Right ventricle myocardium superior (tissue), 1 donor: Measurements from ENCODE around the gene PLAAT3. TPM values are rescaled to one million over a fixed set of nuclear protein-coding genes. Genes with fewer than 3 reads are reported as not detected.
"Not testable (repeated sequence)": the region's sequence is repeated elsewhere in the genome, so short reads cannot be mapped to it uniquely, and the experiment has no call there.

Experiments
- ATAC-seq: fragments of 200-7000 bp; cut with Tn5 transposase; one replicate; pipeline ENCODE4 v1.9.1; 2020; ENCODE audit warnings: mild to moderate bottlenecking; ENCODE audit not compliant: poor library complexity
- DNase-seq: peaks from one replicate; pipeline ENCODE4 v3.0.0-alpha.2; 2020
- intact Hi-C: fragments of 100-400 bp; cut with DNase I; formaldehyde crosslinking; loops from one replicate; pipeline ENCODE4 v1.11.2; 2022
- long read RNA-seq: library from polyadenylated mRNA; unstranded; transcript quantifications from one replicate; pipeline ENCODE4 v2.0.0, GENCODE V29; 2021
- total RNA-seq: library from RNA; stranded (reverse); fragmentation: NEBNext Ultra II Directional; extraction: Animal tissue kit (Norgen Biotek cat#: 25700); gene quantifications from one replicate; pipeline ENCODE4 v1.2.1, GENCODE V29; 2021
- donor health status: DM: no; HTN: yes; CAD: no; lungs with severe emphysema.

Gene PLAAT3
- 169 TPM for total RNA-seq
- long read RNA-seq, transcript PLA2G16-201 (4 exons, 2,594 nt), result major isoform, 124 of 193 reads
- long read RNA-seq, transcript PLA2G16-203 (5 exons, 1,099 nt), result minor isoform, 61 of 193 reads
- long read RNA-seq, partial matches to known transcripts, result 4 of 193 reads
- long read RNA-seq, other reads (novel, unspliced or antisense), result 3 of 193 reads

DNA sequence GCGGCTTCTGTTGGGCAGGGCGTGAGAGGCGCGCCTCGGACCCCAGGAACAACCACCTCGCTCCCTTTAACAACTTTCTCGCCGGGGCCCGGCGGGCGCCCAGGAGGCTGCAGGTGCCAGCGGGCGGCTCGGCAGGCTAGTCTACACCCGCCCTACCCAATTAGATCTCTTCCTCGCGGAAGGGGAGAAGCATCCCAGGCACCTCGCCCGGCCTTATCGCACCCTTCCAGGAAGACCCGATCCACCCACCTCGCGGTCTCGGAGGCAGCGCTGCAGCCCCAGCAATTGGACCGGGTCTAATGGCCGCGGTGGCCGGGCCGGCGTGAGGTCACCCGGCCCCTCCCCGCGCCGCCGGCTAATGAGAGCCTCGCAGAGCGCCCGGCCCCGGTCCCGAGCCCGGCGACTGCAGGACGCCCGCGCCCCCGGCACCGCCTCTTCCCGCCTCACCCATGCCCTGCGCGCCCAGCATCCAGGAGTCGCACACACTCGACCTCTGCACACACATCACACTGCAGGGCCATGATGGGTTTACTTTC lies at the start of gene PLAAT3:
TSS of gene PLAAT3 (minus strand) at position 298 of the 536 bp plus-strand sequence. CDS start 419 bp downstream, outside the sequence.
- DNase-seq (peak; percentile 93), ATAC-seq (peak; percentile 91)
- intact Hi-C loops, result no loop called here

DNA sequence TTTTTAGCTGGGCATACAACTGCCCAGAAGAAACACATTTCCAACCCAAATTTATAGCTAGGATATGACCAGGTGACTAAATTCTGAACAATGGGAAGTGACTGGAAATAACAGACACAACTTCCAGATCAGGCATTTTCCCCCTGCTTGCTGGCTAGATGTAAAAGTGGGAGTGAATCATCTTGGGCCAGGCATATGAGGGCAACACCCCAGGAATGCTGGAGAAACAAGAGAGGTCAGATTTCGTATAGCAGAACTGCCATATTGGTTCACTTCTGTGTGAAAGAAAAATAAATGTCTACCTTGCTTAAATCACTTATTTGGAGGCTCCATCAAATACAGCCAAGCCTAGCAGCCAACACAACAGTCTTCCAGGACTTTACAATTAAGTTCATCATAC lies 49.6 kb upstream of the PLAAT3 start:
- ATAC-seq, result no peak
- intact Hi-C loops, result no loop called here
- no peak for DNase-seq

DNA sequence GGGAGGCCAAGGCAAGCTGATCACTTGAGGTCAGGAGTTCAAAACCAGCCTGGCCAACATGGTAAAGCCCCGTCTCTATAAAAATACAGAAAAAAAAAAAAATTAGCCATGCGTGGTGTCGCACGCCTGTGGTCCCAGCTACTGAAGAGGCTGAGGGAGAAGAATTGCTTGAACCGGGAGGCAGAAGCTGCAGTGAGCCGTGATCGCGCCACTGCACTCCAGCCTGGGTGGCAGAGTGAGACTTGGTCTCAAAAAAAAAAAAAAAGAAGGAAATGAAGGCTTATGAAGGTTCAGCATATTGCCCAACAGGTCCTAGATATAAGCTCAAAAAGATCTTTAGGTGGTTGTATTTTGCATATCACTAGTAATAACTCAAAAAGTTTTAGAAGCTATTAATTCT lies 46.7 kb upstream of the PLAAT3 start:
- DNase-seq (no peak), ATAC-seq (no peak)
- intact Hi-C loops, result no loop called here

DNA sequence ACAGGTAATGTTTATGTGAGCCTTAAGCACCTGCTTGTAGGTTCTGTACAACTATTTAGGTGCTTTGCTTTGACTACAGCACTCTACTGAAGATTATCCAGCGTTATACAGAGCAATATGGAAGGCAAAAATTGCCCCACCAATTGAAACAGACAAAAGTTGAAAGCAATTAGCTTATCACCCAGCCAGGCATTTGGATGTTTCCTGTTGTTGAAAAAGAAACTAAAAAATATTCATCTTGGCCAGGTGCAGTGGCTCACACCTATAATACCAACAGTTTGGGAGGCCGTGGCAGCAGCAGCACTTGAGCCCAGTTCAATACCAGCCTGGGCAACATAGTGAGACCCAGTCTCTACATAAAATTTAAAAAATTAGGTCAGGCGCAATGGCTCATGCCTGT lies 38.4 kb upstream of the PLAAT3 start:
- intact Hi-C loops, result no loop called here

DNA sequence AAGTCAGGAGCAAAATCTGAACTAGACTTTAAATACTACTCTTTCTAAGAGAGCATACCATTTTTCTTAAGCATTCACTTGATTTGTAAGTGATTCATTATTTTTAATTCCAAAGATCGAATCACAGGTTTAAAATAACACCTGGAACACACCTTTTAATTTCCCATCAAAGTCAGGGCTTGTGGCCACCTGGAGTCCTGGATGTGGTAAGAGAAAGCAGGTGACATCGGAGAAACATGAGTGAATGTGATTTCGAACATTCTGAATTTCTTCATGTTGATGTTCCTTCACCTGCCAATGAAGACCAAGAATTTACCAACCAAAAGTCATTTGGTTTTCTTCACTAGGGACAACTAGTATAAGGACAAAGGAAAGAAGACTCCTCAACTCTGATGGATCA lies 29.0 kb upstream of the PLAAT3 start:
- ATAC-seq, result no peak
- intact Hi-C loops, result loop anchor here (5.0 kb wide), 1 partner anchor 94 kb away; no protein-coding TSS in a partner anchor
- DNase-seq, result no peak

More for the DNA sequence above, 38.4 kb upstream of the PLAAT3 start:
- no peak for ATAC-seq
- DNase-seq, result no peak

DNA sequence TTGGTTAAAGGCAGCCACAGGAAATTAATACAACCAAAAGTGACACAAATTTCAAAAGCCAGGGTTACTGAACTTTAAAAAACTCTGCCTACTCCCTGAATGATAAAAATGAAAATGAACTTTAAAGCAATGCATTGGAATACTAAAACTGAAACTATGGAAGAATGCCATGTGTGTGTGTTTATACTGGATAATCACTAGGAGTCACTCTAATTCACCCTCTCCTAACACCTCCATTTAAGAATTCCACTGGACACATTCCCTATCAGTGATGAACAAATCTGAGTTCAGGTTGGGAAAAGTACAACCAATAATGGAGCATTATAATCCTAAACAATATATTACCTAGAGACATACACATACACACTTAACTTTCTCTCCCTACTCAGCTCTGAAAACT lies 27.5 kb upstream of the PLAAT3 start:
- intact Hi-C loops, result loop anchor here (5.0 kb wide), 1 partner anchor 96 kb away; no protein-coding TSS in a partner anchor
- ATAC-seq (no peak), DNase-seq (no peak)

DNA sequence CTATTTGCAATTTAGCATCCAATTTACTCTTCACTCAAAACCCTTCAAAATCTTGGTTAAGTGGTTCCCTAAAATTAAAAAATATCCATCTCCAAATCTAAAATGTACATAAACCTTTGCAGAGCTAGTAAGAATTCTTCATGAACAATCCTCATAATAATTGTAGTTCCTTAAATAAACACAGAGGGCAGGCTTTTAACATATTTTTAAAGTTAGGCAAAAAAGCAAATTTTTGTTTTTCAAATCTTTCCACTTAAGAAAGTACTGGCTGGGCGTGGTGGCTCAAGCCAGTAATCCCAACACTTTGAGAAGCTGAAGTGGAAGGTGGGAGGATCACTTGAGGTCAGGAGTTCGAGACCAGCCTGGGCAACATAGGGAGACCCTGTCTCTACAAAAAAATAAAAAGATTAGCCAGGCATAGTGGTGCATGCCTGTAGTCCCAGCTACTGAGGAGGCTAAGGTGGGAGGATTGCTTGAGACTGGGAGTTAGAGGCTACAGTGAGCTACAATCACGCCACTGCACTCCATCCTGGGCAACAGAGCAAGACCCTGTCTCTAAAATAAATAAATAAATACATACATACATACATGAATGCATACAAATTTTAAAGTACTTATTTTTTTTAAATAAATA lies 25.1 kb upstream of the PLAAT3 start:
- no peak for DNase-seq
- intact Hi-C loops, result no loop called here
- ATAC-seq, result peak; percentile 20

DNA sequence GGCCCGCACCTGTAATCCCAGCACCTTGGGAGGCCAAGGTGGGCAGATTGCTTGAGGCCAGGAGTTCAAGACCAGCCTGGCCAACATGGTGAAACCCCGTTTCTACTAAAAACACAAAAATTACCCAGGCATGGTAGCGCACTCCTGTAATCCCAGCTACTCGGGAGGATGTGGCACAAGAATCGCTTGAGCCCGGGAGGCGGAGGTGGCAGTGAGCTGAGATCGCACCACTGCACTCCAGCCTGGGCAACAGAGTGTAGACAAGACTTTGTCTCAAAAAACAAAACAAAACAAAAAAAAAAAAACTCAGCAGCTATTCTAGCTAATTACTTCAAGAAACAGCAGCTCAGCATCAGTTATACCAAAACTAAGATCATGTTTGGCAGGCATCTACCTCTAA lies 24.2 kb upstream of the PLAAT3 start:
- intact Hi-C loops, DNase-seq, ATAC-seq: not testable (repeated sequence)

DNA sequence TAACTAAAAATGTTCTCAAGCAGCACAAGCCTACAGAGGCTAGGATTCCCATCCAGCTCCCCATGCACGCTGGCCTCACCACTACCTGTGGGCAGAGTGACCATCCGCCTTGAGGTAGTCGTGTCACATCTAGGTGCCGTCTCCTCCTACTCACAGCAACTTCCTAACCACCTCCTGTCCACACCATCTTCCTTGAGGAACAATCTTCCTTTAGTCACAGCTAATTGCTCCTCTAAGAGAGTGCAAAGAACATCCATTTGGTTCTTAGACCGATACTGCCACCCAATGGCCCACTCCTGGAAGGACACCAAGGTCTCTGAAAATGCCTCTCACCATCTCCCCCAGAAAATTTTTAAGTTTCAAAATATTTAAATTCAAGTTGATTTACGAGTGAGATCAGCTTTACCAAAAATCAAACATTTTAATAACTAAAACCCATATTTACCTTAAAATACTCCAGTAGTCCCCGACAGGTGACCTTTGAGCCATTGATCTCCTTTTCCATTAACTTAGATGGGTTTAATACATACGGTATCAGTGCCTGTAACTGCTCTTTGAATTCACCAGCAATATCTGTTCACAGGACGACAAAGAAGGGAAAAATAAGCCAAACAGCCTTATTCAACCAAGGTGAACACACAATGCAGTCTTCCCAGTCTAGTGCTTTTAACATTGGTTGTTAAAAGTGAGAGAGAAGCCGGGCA lies 21.7 kb upstream of the PLAAT3 start:
- peak; percentile 81 for ATAC-seq
- intact Hi-C loops, result loop anchor here (2.0 kb wide), 1 partner anchor 157 kb away; no protein-coding TSS in a partner anchor
- no peak for DNase-seq

DNA sequence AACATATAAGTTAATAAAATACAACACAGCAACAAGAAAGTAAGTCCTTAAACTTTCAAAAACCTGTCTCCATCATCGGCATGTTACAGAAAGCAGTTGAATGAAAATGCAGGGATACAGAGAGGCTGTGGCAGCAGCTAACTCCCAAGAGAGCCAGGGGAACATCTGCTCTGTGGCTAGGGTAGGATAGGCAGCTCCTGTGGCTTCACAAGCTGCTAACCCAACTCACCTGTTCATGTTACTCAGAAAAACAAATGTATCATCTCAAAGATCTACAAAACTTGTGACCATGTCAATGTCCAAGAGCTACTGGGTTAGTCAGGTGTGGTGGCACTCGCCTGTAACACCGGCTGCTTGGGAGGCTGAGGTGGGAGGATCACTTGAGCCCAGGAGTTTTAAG lies 15.2 kb upstream of the PLAAT3 start:
- DNase-seq, result no peak
- ATAC-seq, result no peak
- intact Hi-C loops, result no loop called here

DNA sequence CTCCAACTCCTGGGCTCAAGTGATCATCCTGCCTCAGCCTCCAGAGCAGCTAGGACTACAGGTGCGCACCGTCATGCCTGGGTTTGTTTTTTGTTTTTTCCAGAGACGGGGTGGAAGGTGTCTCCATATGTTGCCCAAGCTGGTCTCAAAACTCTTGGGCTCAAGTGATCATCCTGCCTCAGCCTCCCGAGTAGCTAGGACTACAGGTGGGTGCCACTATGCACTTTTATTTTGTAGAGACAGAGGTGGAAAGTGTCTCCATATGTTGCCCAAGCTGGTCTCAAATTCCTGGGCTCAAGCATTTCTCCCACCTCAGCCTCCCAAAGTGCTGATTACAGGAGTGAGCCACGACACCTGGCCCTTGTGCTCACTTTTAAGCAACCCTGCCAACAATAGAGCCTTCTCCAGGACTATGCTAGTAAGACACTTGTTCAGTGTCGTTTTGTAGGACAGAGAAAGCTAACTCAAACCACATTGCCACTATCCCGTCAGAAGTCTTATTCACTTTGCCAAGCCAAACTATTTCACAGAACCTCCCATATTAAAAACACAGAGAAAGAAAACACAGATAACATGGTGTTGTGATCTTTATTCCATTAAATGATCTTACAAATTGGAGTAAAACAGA lies 9.4 kb upstream of the PLAAT3 start:
- DNase-seq, result no peak
- intact Hi-C loops, result no loop called here
- no peak for ATAC-seq

DNA sequence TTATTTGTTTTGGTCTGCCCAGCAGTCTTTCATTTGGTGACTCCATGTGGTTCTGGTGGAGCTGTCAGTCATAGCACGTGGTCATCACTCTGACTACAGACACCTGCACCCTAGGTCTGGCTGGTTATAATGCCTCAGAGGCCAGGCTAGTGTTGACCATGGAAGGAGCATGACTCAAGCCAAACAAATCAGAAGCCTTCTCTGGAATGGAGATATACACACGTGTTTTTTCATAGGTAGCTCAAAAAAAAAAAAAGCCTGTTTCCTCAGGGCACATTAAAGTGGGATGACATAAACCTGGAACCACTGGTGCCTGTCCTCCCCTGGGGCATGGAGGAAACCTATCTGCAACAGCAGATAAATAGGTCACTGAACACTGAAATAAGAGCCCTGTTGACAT lies 8.1 kb upstream of the PLAAT3 start:
- intact Hi-C loops, result no loop called here
- ATAC-seq, result no peak
- no peak for DNase-seq

DNA sequence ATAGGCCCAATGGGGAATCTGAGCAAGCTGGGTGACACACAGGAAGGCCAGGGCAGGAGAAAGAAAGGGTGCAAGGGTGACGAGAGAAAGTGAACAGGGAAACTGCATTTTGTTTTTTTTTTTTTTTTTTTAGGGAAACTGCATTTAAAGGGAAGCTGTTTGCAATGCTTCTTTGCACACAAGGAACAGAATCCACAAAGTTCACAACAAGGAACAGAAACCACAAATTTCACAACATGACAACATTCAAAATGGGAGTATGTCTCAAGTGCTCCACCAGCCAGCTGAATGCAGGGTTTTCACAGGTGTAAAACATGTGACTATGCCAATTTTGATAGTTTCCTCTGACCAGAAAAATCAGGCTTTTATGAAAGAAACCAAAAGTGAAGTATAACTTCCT lies 6.8 kb upstream of the PLAAT3 start:
- peak; percentile 63 for ATAC-seq
- intact Hi-C loops, result no loop called here
- no peak for DNase-seq

DNA sequence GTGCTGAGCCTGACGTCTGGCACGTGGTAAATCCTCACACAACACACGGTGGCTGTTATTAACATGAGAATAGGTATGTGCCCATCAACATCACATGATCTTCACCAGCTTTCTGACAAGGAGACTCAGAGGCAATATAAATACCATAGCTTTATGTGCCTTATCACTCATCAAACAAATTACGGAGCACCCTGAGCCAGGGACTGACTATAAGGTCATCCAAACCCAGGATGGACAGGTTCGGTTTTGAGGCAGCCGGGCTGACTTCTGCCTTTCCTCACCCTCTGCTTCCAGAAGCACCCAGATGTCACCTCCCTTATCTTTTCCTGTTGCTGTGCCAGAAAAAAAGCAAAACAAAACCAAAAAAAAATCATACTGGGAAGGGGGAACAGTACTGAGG lies 5.7 kb upstream of the PLAAT3 start:
- DNase-seq (no peak), ATAC-seq (no peak)
- intact Hi-C loops, result no loop called here

DNA sequence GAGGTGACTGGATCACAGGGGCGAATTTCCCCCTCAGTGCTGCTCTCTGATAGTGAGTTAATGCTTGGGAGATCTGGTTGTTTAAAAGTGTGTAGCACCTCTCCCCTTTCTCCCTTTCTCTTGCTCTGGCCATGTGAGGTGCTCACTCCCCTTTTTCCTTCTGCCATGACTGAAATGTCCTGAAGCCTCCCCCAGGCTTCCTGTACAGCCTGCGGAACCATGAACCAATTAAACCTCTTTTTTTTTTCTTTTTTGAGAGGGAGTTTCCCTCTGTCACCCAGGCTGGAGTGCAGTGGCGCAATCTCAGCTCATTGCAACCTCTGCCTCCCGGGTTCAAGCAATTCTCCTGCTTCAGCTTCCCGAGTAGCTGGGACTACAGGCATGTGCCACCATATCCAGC lies 3.5 kb upstream of the PLAAT3 start:
- intact Hi-C loops, DNase-seq, ATAC-seq: not testable (repeated sequence)

DNA sequence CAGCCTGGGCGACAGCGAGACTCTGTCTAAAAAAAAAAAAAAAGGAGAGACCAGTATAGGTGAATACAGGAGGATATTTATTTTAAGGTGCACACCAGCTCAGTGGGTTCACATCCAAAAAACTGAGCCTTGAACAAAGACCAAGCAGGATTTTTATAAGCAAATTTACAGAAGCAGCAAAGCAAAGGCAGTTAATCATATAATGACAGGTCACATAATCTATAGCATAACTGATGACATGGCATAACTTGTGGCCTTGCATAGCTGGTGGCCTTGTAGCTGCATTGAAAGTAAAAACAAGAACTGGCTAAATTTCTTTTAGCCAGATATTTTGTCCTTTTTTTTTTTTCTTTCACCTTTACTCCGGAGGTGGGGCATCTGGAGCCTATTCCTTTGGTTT lies 2.7 kb upstream of the PLAAT3 start:
- ATAC-seq (no peak), DNase-seq (no peak)
- intact Hi-C loops, result no loop called here

DNA sequence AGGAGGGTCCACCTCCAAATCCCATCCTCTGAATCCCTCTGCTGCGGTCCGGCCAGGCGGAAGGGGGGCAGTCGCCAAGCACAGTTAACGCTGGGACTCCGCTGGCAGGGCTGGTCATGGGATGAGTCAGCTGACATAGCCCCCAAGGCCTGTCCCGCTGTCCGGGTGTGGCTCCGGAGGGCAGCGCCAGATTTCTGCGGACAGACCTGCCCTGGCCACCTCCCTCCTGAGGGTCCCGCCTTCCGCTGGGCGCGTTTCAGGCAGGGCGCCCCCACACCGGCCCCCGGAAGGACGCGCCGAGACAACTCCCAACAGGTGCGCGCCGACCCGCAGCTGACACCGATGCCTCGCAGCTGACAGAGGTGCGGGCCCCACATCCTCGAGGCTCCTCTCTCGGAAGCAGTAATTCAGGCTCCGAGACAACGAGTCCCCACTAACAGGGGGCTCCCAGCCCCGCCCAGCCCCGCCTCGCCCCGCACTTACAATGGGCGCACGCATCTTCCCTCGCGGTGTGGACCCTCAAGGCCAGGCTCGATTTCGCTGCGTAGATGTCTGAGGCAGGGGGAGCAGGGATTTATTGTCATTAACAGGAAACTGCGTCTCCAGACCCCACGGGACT lies 607 bp downstream of the PLAAT3 start:
- intact Hi-C loops, result no loop called here
- ATAC-seq (peak; percentile 65), DNase-seq (peak; percentile 74)

DNA sequence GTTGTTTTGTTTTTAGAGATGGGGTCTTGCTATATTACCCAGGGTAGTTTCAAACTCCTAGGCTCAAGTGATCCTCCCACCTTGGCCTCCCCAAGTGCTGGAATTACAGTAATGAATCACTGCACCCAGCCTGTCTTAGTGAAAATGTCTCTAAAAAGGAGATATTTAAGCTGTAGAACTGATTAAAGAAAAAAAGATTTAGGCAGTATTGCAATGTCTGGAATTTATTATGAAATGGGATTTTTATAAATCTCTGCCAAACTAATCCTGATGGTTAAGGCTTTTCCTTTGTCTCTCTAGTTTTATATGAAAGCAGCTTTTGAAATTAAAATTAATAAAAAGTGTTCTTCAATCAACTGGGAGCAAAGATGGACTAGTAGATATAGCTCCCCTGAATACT lies 2.1 kb downstream of the PLAAT3 start:
- ATAC-seq (no peak), DNase-seq (no peak)
- intact Hi-C loops, result no loop called here

DNA sequence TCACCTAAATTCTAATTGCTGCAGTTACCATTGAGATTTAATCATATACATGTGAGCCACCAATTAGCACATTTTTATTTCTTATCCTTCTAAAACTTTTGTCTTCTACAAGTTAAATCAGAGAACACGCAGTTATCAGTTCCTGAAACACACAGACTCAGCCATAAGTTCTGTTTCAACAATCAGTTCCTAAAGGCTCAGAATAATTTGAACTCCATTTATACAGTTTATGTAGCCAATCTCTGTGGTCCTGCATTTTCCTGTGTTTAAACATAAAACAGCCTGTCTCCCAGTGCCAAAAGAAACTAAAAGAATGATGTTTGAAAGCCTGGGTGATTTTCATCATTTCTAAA lies 2.9 kb downstream of the PLAAT3 start:
- DNase-seq (no peak), ATAC-seq (no peak)
- intact Hi-C loops, result no loop called here
